Activated B cell treated with CpG ODN at 0.5 μM for 24 hours (primary cell): ENCODE measurements around the gene PKP1. TPM values are rescaled to one million over a fixed set of nuclear protein-coding genes. Genes with fewer than 3 reads are reported as not detected.

ENCODE experiments used
- ATAC-seq: fragments of 200-7000 bp; cut with Tn5 transposase; one replicate; pipeline ENCODE4 v1.10.0; 2021; ENCODE audit warnings: low read depth, mild to moderate bottlenecking, moderate library complexity
- CTCF ChIA-PET: fragments of 350-600 bp; sonication (Branson Sonifier 250); formaldehyde crosslinking; loops from one replicate; lab custom pipeline; 2021; ENCODE audit warnings: antibody characterized with exemption; lab: Charles Lee
- POLR2A ChIA-PET: fragments of 350-600 bp; sonication (Branson Sonifier 250); formaldehyde crosslinking; loops from one replicate; lab custom pipeline; 2021; ENCODE audit warnings: antibody characterized with exemption; lab: Charles Lee
- DNase-seq: peaks from one replicate; pipeline ENCODE4 v3.0.0; 2022
- H3K27ac Mint-ChIP-seq: one replicate; pipeline ENCODE4 v1.8.0; 2020; ENCODE audit warnings: mixed read lengths
- H3K27me3 Mint-ChIP-seq: one replicate; pipeline ENCODE4 v1.8.0; 2021; ENCODE audit warnings: mixed read lengths
- H3K36me3 Mint-ChIP-seq: one replicate; pipeline ENCODE4 v1.8.0; 2021; ENCODE audit warnings: low read depth, mixed read lengths
- H3K4me1 Mint-ChIP-seq: one replicate; pipeline ENCODE4 v1.8.0; 2021; ENCODE audit warnings: mixed read lengths
- H3K4me3 Mint-ChIP-seq: one replicate; pipeline ENCODE4 v1.8.0; 2020; ENCODE audit warnings: mild to moderate bottlenecking, mixed read lengths
- H3K9me3 Mint-ChIP-seq: one replicate; pipeline ENCODE4 v1.8.0; 2020; ENCODE audit warnings: mixed read lengths
- intact Hi-C: fragments of 100-400 bp; cut with micrococcal nuclease; formaldehyde crosslinking; loops from one replicate; pipeline ENCODE4 v1.15.1; 2024
- total RNA-seq: library from RNA; stranded (reverse); gene quantifications from 2 replicates; pipeline ENCODE4 v1.2.3, GENCODE V29; 2022
- TF ChIP-seq, protein P1 (sequence below): fragments of 200-600 bp; IDR thresholded peaks from one replicate; pipeline ENCODE4 v1.8.0; 2022; ENCODE audit warnings: antibody characterized with exemption, mild to moderate bottlenecking

The PKP1 gene
- total RNA-seq, 1 donor from 2014 or later = not detected

DNA sequence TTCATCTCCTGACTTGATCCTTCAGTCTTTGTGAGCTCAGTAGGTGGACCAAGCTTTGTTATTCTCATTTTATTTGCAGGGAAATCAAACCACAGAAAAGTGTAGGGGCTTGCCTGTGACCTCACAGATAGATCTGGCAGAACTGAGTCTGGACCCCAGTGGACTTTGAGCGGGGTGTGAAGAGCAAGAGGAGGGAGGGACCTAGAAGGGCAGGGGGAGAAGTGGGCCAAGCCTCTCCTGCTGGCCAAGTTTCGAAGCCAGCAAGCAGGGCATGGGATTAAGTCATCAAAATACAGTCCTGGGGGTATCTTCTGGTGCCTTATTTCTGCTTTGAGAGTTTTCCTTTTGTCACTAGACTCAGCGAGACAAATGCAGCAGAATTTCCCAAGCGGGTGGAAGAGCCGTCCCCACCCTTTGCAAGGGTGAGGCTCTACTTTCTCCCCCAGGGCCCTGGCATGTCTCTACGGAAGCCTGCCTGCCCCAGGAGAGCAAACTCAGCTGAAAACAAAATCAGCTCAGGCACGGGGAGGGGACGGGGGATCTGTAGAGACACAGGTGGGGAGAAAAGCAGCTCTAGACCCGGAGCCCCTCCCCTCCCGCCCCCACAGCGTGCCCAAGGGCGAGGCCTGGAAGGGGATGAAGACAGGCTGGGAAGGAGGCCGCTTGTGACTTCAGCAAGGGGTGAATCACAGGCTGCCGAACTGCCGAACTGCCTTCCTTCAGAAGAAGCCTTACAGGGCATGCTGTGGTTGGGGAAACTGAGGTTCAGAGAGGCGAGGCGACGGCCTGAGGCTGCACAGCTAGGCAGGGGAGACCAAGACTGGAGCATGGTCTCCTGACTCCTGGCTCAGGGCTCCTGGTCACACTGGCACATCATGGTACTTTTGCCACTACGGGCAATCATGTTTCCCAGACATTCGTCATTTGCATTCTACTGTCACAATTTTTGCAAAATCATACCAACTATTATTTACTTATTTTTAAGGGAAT is 19.2 kb downstream of the PKP1 start:
- ChIA-PET POLR2A (no interaction called here), CTCF (no interaction called here)
- Mint-ChIP-seq H3K36me3 (no peaks in the 10 kb centered on the region), H3K4me1 (no peaks in the 10 kb centered on the region), H3K27ac (no peak overlapping the region), H3K9me3 (no peaks in the 10 kb centered on the region), H3K27me3 (peaks cover 24% of the 10 kb centered on the region), H3K4me3 (no peak overlapping the region)
- no peak for DNase-seq
- intact Hi-C loops = no loop called here
- ATAC-seq = no peak
- TF ChIP-seq, protein P1, sequence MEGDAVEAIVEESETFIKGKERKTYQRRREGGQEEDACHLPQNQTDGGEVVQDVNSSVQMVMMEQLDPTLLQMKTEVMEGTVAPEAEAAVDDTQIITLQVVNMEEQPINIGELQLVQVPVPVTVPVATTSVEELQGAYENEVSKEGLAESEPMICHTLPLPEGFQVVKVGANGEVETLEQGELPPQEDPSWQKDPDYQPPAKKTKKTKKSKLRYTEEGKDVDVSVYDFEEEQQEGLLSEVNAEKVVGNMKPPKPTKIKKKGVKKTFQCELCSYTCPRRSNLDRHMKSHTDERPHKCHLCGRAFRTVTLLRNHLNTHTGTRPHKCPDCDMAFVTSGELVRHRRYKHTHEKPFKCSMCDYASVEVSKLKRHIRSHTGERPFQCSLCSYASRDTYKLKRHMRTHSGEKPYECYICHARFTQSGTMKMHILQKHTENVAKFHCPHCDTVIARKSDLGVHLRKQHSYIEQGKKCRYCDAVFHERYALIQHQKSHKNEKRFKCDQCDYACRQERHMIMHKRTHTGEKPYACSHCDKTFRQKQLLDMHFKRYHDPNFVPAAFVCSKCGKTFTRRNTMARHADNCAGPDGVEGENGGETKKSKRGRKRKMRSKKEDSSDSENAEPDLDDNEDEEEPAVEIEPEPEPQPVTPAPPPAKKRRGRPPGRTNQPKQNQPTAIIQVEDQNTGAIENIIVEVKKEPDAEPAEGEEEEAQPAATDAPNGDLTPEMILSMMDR = no peak

DNA sequence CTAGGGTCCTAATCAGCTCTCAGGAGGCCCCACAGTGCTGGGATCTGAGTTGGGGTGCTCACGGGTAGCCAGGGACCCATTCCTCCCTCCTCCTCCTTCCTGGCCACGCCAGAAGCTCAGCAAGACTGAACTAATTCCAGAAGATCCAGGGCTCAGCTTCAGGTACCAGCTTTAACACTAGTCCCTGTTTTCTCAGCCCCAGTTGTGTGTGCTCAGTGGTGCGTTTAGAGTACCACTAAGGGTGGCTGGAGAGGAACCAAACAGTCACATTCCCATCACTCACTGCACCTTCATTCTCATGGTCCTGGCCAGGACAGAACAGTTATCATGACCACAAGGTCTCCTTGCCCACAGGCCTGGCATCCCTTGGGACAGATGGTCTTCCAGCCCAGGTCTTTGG is 20.8 kb downstream of the PKP1 start:
- ATAC-seq (no peak), DNase-seq (no peak)
- POLR2A ChIA-PET = no interaction called here
- no peaks in the 10 kb centered on the region for H3K36me3 Mint-ChIP-seq
- TF ChIP-seq, protein P1 = no peak
- H3K27ac Mint-ChIP-seq = no peak overlapping the region
- peaks cover 19% of the 10 kb centered on the region for H3K27me3 Mint-ChIP-seq
- intact Hi-C loops = no loop called here
- no peak overlapping the region for H3K4me3 Mint-ChIP-seq
- CTCF ChIA-PET = no interaction called here
- no peaks in the 10 kb centered on the region for H3K4me1 Mint-ChIP-seq
- no peaks in the 10 kb centered on the region for H3K9me3 Mint-ChIP-seq

DNA sequence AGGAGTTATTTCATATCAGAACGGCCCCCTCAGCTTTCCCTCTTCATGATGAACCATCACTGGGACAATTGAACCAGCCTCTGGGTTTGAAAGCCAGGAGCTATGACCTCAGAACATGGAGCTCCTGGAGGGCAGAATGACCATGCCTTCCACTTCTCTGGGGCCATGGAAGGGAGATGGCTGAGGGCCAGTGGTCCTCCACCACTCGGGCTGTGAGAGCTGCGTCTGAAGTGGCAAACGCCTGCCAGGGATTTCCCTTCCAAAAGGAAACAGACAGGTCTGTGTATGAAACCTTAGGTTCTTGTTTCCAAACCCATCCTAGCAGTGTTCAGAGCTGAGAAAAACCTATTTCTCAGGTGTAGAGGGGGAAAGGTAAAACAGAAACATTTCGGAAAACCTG is 22.5 kb downstream of the PKP1 start:
- ATAC-seq = no peak
- intact Hi-C loops = no loop called here
- no peak for DNase-seq
- TF ChIP-seq, protein P1 = no peak
- POLR2A ChIA-PET = no interaction called here
- Mint-ChIP-seq H3K36me3 (no peaks in the 10 kb centered on the region), H3K4me3 (no peak overlapping the region), H3K27me3 (peaks cover 17% of the 10 kb centered on the region), H3K4me1 (no peaks in the 10 kb centered on the region), H3K27ac (no peak overlapping the region), H3K9me3 (no peaks in the 10 kb centered on the region)
- CTCF ChIA-PET = no interaction called here

DNA sequence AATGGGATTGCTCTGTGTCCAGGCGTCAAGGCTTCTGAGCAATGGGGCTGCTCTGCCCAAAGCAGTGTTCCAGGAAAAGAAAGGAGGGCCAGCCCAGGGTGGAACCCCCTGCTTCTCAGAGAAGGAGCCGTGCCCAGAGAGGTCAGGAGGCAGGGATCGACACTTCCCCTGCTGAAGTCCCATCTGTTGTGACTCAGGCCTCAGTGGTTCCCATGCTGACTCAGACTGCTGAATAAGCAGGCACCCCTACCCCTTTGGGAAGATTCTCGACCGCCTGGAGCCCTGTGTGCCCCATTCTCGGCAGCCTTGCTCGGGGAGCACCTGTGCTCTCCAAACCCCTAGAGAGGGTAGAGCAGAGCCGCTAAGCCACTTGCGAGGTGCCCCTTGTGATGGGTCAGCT is 23.9 kb downstream of the PKP1 start:
- H3K4me1 Mint-ChIP-seq = no peaks in the 10 kb centered on the region
- DNase-seq (no peak), ATAC-seq (no peak)
- H3K9me3 Mint-ChIP-seq = no peaks in the 10 kb centered on the region
- TF ChIP-seq, protein P1 = no peak
- no peak overlapping the region for H3K4me3 Mint-ChIP-seq
- intact Hi-C loops = no loop called here
- H3K27ac Mint-ChIP-seq = no peak overlapping the region
- no peaks in the 10 kb centered on the region for H3K36me3 Mint-ChIP-seq
- POLR2A ChIA-PET = no interaction called here
- CTCF ChIA-PET = no interaction called here
- peaks cover 21% of the 10 kb centered on the region for H3K27me3 Mint-ChIP-seq

DNA sequence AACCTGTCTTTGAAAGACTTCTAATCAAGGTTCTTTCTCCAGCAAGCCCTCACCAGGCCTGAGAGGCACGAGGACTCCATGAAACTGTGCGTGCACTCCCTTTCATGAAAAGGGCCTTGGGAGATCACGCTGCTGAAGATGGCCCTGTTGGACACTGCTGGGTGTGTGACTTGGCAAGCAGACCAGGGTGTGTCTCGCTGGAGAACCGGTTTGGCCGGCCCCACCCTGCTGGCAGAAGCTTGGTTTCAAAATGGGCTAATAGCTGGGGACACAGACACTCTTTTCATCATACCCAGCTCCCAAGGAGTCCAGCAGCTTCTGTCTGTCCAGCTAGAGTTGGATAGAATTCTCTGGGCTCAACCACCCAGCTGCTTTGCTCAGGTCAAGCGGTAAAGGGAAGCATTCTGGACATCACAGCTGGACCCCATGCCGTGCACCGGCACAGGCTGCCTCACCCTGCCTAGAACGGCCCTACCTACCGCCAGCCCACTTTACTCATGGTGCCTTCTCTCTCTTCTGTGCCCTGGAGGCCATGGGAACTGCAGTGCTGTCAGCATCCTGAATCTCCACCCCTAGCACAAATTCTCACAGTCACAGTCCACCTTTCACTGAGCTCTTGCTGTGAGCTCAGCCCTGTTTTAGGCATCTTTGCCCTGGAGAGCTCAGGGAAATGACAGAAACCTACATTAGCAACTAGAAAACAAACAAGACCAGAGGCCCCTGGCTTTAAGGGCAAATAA is 24.6 kb downstream of the PKP1 start:
- Mint-ChIP-seq H3K4me1 (no peaks in the 10 kb centered on the region), H3K27ac (no peak overlapping the region), H3K27me3 (peaks cover 21% of the 10 kb centered on the region), H3K4me3 (no peak overlapping the region), H3K9me3 (no peaks in the 10 kb centered on the region), H3K36me3 (no peaks in the 10 kb centered on the region)
- ChIA-PET CTCF (no interaction called here), POLR2A (no interaction called here)
- ATAC-seq = no peak
- intact Hi-C loops = no loop called here
- no peak for DNase-seq
- TF ChIP-seq, protein P1 = no peak
